ENCODE measurements around the gene CYP27C1. TPM values are rescaled to one million over a fixed set of nuclear protein-coding genes. Genes with fewer than 3 reads are reported as not detected.

Gene CYP27C1
- total and polyA plus RNA-seq, 4 donors = 0.02 to 0.14 (median 0.07) TPM

DNA sequence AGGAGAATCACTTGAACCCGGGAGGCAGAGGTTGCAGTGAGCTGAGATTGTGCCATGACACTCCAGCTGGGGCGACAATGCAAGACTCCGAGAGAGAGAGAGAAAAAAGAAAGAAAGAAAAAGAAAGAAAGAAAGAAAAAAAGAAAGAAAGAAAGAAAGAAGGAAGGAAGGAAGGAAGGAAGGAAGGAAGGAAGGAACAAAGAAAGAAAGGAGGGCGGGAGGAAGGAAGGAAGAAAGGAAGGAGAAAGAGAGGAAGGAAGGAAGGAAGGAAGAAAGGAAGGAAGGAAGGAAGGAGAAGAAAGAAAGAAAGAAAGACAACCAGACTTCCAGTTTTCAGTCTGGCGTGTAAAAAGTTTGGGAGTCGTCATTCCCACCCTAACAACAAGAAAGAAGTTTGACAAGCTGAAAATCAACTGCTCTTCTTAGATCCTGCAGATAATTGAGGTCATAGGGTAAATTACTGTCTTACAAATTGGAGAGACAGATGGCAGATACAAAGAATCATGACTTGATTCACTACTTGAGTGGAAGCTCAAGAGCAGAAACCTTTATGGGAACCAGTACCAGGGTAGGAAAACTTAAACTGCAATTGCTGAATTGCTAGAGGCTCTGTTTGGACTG, 15.1 kb upstream of the CYP27C1 start:
- H3K4me3 ChIP-seq (ENCODE audit: low read depth in 1 of 3, low read length in 3 of 3) = no peak overlapping the region
- no peak for DNase-seq (ENCODE audit: low spot score)
- no peak overlapping the region for H3K9ac ChIP-seq (ENCODE audit: low read depth in 1 of 2, low read length in 2 of 2)
- WGBS = 97% methylated on average over 6 of the region's 6 CpGs
- TF ChIP-seq YY1 (IDR thresholded peaks at IDR 0.05) (no peak), ZBTB33 (IDR thresholded peaks at IDR 0.05) (no peak), NR2F2 (IDR thresholded peaks at IDR 0.05) (no peak), TAF1 (conservative IDR thresholded peaks at IDR 0.05) (no peak)
- TF ChIP-seq, protein P1, sequence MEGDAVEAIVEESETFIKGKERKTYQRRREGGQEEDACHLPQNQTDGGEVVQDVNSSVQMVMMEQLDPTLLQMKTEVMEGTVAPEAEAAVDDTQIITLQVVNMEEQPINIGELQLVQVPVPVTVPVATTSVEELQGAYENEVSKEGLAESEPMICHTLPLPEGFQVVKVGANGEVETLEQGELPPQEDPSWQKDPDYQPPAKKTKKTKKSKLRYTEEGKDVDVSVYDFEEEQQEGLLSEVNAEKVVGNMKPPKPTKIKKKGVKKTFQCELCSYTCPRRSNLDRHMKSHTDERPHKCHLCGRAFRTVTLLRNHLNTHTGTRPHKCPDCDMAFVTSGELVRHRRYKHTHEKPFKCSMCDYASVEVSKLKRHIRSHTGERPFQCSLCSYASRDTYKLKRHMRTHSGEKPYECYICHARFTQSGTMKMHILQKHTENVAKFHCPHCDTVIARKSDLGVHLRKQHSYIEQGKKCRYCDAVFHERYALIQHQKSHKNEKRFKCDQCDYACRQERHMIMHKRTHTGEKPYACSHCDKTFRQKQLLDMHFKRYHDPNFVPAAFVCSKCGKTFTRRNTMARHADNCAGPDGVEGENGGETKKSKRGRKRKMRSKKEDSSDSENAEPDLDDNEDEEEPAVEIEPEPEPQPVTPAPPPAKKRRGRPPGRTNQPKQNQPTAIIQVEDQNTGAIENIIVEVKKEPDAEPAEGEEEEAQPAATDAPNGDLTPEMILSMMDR (IDR thresholded peaks at IDR 0.05; ENCODE audit: low read depth, low read length, missing input control) = no peak
- H3K36me3 ChIP-seq (ENCODE audit: control insufficient read depth in 4 of 4, insufficient read depth in 3 of 4, low read depth in 1 of 4, low read length in 3 of 4) = no peaks in the 10 kb centered on the region
- no peaks in the 10 kb centered on the region for H3K9me3 ChIP-seq (ENCODE audit: control insufficient read depth in 4 of 4, low read length in 3 of 4)
- H3K4me1 ChIP-seq (ENCODE audit: control insufficient read depth in 4 of 4, insufficient read depth in 4 of 4, low read length in 3 of 4) = peaks cover 3 to 12% (median 8%) of the 10 kb centered on the region in 4 donors
- no peaks in the 10 kb centered on the region for H3K27me3 ChIP-seq (ENCODE audit: control insufficient read depth in 4 of 4, insufficient read depth in 4 of 4, low read length in 3 of 4)
- H3K27ac ChIP-seq (ENCODE audit: low read depth in 1 of 2, low read length in 2 of 2) = no peak overlapping the region

- Histone ChIP-seq H3K9ac (ENCODE audit: low read depth in 1 of 2, low read length in 2 of 2) (no peak overlapping the region), H3K4me3 (ENCODE audit: low read depth in 1 of 3, low read length in 3 of 3) (no peak overlapping the region), H3K27ac (ENCODE audit: low read depth in 1 of 2, low read length in 2 of 2) (no peak overlapping the region), H3K9me3 (ENCODE audit: control insufficient read depth in 4 of 4, low read length in 3 of 4) (no peaks in the 10 kb centered on the region), H3K36me3 (ENCODE audit: control insufficient read depth in 4 of 4, insufficient read depth in 3 of 4, low read depth in 1 of 4, low read length in 3 of 4) (no peaks in the 10 kb centered on the region), H3K4me1 (ENCODE audit: control insufficient read depth in 4 of 4, insufficient read depth in 4 of 4, low read length in 3 of 4) (peaks cover 3 to 12% (median 8%) of the 10 kb centered on the region in 4 donors), H3K27me3 (ENCODE audit: control insufficient read depth in 4 of 4, insufficient read depth in 4 of 4, low read length in 3 of 4) (no peaks in the 10 kb centered on the region)
- TF ChIP-seq MAX (IDR thresholded peaks at IDR 0.05) (no peak), GABPA (IDR thresholded peaks at IDR 0.05 in 1 of 2, conservative IDR thresholded peaks at IDR 0.05 in 1 of 2) (no peak), FOXA1 (IDR thresholded peaks at IDR 0.05) (no peak), HNF4A (conservative IDR thresholded peaks at IDR 0.05) (no peak), SP1 (IDR thresholded peaks at IDR 0.05) (no peak), RXRA (IDR thresholded peaks at IDR 0.05) (no peak), YY1 (IDR thresholded peaks at IDR 0.05) (no peak)
- no peak for DNase-seq (ENCODE audit: low spot score)
- 95% methylated on average over 8 of the region's 8 CpGs for WGBS
Measured at GRCh38 chr2:127233710-127234109, 13.6 kb upstream of the CYP27C1 start.

GRCh38 chr2:127231130-127231865, 11.2 kb upstream of the CYP27C1 start:
- DNase-seq (ENCODE audit: low spot score) = no peak
- Histone ChIP-seq H3K27ac (ENCODE audit: low read depth in 1 of 2, low read length in 2 of 2) (peak overlapping the region; percentile 40 to 73), H3K9ac (ENCODE audit: low read depth in 1 of 2, low read length in 2 of 2) (no peak overlapping the region), H3K4me3 (ENCODE audit: low read depth in 1 of 3, low read length in 3 of 3) (no peak overlapping the region), H3K9me3 (ENCODE audit: control insufficient read depth in 4 of 4, low read length in 3 of 4) (no peaks in the 10 kb centered on the region), H3K4me1 (ENCODE audit: control insufficient read depth in 4 of 4, insufficient read depth in 4 of 4, low read length in 3 of 4) (peaks cover 3 to 15% (median 10%) of the 10 kb centered on the region in 4 donors), H3K27me3 (ENCODE audit: control insufficient read depth in 4 of 4, insufficient read depth in 4 of 4, low read length in 3 of 4) (no peaks in the 10 kb centered on the region), H3K36me3 (ENCODE audit: control insufficient read depth in 4 of 4, insufficient read depth in 3 of 4, low read depth in 1 of 4, low read length in 3 of 4) (no peaks in the 10 kb centered on the region)
- 53% methylated on average over 6 of the region's 6 CpGs for WGBS
- TF ChIP-seq MAX (IDR thresholded peaks at IDR 0.05) (peak; percentile 86), ZBTB33 (IDR thresholded peaks at IDR 0.05) (peak; percentile 78), JUND (IDR thresholded peaks at IDR 0.05) (peak; percentile 78 to 91), REST (IDR thresholded peaks at IDR 0.05) (peak; percentile 58), FOXA1 (IDR thresholded peaks at IDR 0.05) (peak; percentile 93)
- TF ChIP-seq, protein P2, sequence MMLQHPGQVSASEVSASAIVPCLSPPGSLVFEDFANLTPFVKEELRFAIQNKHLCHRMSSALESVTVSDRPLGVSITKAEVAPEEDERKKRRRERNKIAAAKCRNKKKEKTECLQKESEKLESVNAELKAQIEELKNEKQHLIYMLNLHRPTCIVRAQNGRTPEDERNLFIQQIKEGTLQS (IDR thresholded peaks at IDR 0.05) = peak; percentile 63

Data from liver (tissue), 9 donors.